Mammary epithelial cell (primary cell): Measurements from ENCODE around the gene WDR20.

Experiments
- CTCF ChIP-seq, 2 donors: IDR thresholded peaks in 1 of 2; conservative IDR thresholded peaks in 1 of 2; 2 replicates each; pipeline ENCODE4 v1.5.1; 2011 to 2012; ENCODE audit warnings: inconsistent platforms in 2 of 2, low read length in 2 of 2, mild to moderate bottlenecking in 2 of 2, control low read depth in 1 of 2, low read depth in 1 of 2; ENCODE audit not compliant: insufficient read depth in 1 of 2; ENCODE audit errors: extremely low read depth in 1 of 2
- EZH2 ChIP-seq: IDR thresholded peaks from 2 replicates; pipeline ENCODE4 v1.6.1; 2012; ENCODE audit warnings: low read length, inconsistent platforms, borderline replicate concordance

DNA sequence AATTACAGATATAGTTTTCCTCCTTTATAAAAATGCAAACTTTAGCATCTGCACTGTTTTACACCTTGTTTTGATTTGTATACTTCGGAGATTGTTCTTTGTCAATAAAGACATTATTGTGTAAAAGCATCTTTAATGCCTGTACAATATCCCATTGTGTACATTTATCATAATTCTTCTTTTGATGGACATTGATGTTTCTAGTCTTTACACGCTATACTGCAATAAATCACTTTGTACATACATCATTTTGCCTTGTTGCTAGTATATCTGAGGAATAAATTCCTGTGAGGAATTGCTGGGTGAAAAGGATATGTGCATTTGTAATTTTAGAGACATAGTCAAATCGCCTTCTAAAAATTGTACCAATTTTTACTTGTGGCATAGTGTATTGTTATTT lies 30.4 kb downstream of the WDR20 start:
- TF ChIP-seq CTCF (conservative IDR thresholded peaks at IDR 0.05 in 1 of 2, IDR thresholded peaks at IDR 0.05 in 1 of 2; ENCODE audit: extremely low read depth in 1 of 2, insufficient read depth in 1 of 2, low read depth in 1 of 2, low read length in 2 of 2) (no peak), EZH2 (no peak)
